ENCODE data around the gene RELCH.

- TF ChIP-seq ZNF816 (CRISPR knock-in tag; IDR thresholded peaks at IDR 0.05; ENCODE audit: borderline replicate concordance) = no peak
- no peak for TF ChIP-seq FOSL1 (CRISPR knock-in tag; IDR thresholded peaks at IDR 0.05; ENCODE audit: borderline replicate concordance)
These were observed 144.7 kb downstream of the RELCH start for GRCh38 chr18:62331581-62332356.
